Tongue (tissue), 2 donors: ENCODE measurements around the gene VSTM2B. TPM values are rescaled to one million over a fixed set of nuclear protein-coding genes. Genes with fewer than 3 reads are reported as not detected.
"Not testable (repeated sequence)": the region's sequence is repeated elsewhere in the genome, so short reads cannot be mapped to it uniquely, and the experiment has no call there.

ENCODE experiments used
- DNase-seq: peaks from one replicate; pipeline ENCODE4 v3.0.0-alpha.2; 2015
- total RNA-seq: library from RNA; depleted of rRNA; stranded (reverse); fragments of >200 nt; gene quantifications from one replicate; pipeline ENCODE4 v1.2.3, GENCODE V29; 2014

VSTM2B gene
- total RNA-seq, 1 donor from 2014 or later = not detected

- DNase-seq = no peak
These were observed 20.9 kb downstream of the VSTM2B start for GRCh38 chr19:29546583-29547190.

GRCh38 chr19:29547361-29547960 lies 21.7 kb downstream of the VSTM2B start:
- no peak for DNase-seq

DNA sequence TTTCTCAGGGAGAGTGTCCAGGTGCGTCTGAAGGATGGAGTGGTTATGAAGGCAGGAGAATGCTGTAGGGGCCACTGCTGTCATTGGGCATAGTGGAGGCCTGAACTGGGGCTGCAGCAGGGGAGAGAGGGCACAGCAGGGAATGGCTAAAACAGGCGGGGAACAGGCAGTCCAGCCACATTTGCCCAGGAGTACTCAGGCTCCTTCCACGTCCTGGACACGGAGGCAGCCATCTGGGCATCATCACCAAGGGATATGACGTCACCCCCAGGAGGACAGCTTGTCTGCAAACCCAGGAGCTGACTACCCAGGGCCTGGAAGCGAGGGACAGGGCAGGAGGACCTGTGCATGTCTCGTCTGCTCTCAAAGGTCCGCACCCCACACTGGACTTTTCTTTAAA lies 22.2 kb downstream of the VSTM2B start:
- DNase-seq = no peak

DNA sequence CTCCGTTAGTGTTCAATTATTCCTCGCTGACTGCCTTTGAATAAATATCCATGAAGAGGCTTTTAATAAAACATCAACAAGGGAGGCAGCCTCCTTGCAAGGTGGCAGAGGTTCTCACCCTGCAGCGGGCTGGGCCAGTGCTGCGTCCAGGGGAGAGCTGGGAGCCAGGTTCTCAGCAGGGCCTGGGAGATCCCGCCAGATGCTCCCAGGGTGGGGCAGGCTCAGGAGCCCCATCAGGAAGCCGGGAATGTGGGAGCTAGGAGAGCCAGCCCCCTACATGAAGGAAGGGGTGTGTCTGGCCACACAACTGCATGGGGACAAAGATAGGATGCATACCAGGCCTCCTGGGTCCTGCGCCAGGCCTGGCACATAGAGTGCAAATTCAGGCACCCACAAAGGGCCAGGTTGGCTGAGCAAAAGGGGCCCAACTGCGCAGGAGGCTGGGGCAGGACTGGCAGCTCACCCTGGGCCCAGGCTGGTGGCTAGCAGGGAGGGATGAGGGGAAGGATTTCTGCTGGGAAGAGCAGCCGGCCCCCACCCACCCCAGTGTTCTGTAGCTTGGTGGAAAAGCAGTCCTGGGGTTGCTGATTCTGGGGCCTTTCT lies 22.8 kb downstream of the VSTM2B start:
- no peak for DNase-seq

DNA sequence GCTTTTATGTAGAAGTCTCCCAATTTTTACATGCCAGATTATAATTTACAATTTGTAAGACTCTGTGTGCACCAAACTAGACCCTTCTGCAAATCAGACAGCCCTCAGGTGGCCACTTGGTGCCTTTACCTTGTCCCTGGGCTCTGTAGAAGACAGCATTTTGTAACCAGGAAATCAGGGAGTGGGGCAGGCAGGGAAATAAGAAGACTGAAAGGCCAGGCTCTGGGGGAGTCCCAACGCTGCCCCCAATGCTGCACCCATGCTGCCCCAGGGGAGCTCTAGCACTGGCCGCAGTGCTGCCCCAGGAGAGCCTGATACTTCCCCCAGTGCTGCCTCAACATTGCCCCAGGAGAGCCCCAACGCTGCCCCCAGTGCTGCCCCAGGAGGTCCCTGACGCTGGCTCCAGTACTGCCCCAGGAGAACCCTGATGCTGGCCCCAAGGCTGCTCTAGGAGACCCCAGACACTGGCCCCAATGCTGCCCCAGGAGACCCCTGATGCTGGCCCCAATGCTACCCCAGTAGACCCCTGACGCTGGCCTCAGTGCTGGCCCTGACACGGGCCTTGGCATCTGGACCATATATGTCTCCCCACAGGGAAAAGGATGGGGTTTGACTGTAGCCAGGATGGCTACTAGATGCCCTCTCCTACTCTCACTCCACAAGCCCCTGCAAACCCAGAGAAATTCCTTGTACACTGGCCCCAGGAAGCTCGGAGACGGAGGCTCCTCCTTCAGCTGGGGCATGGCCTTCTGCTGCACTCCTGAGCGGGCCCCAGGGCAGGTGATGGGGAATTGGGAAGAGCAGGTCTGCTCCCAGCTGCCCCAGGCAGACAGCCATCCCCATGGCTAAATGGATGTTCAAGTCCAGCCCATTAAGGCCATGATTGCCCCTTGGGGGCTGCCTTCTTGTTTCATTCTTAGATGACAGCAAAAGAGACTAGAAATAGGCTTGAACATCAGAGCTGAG lies 23.6 kb downstream of the VSTM2B start:
- no peak for DNase-seq

DNA sequence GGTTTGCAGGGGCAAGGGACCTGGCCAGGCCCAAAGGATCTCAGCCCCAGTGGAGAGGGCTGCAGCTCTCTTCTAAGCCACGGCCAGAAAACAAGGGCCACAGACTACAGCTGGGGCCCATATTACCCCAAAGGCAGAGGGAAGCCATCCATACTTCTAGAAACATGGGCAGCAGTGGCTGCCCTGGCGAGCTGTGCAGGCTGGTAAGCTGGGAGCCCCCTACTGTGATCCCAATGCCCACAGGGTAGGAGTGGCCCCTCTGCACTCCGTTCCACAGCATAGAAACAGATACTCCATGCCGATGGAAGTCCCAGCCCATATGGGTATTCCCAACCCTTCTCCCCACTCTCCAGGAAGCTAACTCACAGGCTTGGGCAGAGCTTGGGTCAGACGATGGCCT lies 25.1 kb downstream of the VSTM2B start:
- no peak for DNase-seq

- DNase-seq = no peak
These were observed 26.0 kb downstream of the VSTM2B start for GRCh38 chr19:29551774-29552173.

GRCh38 chr19:29552454-29553280 lies 26.9 kb downstream of the VSTM2B start:
- DNase-seq = no peak

DNA sequence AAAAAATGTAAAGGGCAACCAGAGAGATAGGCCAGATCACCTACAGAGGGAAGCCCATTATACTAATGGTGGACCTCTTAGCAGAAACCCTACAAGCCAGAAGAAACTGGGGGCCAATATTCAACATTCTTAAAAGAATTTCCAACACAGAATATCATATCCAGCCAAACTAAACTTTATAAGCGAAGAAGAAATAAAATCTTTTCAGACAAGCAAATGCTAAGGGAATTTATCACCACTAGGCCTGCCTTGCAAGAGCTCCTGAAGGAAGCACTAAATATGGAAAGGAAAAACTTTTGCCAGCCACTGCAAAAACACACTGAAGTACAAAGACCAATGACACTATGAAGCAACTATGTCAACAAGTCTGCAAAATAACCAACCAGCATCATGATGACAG lies 28.4 kb downstream of the VSTM2B start:
- DNase-seq = no peak

DNA sequence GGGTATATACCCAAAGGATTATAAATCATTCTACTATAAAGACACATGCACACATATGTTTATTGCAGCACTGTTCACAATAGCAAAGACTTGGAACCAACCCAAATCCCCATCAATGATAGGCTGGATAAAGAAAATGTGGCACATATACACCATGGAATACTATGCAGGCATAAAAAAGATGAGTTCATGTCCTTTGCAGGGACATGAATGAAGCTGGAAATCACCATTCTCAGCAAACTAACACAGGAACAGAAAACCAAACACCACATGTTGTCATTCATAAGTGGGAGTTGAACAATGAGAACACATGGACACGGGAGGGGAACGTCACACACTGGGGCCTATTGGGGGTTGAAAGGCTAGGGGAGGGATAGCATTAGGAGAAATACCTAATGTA lies 33.3 kb downstream of the VSTM2B start:
- not testable (repeated sequence) for DNase-seq

DNA sequence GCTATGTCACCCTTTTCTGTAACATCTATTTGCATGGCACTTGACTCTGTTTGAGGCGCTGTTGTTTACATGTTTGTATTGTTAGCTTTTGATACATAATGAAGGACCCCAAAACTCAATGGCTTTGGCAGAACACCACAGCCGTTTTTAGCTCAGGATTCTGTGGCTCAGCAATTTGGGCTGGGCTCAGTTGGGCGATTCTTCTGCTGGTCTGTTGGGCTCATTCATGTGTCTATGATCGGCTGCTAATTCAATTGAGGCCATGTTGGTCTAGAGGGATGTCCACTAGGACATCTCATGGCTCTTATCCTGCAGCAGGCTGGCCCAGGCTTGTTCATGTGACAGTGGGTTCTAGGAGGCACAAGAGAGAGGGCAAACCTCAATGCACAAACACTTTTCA lies 33.9 kb downstream of the VSTM2B start:
- DNase-seq = no peak

GRCh38 chr19:29560313-29561075 lies 34.7 kb downstream of the VSTM2B start:
- no peak for DNase-seq

GRCh38 chr19:29561601-29562000 lies 35.8 kb downstream of the VSTM2B start:
- no peak for DNase-seq

DNA sequence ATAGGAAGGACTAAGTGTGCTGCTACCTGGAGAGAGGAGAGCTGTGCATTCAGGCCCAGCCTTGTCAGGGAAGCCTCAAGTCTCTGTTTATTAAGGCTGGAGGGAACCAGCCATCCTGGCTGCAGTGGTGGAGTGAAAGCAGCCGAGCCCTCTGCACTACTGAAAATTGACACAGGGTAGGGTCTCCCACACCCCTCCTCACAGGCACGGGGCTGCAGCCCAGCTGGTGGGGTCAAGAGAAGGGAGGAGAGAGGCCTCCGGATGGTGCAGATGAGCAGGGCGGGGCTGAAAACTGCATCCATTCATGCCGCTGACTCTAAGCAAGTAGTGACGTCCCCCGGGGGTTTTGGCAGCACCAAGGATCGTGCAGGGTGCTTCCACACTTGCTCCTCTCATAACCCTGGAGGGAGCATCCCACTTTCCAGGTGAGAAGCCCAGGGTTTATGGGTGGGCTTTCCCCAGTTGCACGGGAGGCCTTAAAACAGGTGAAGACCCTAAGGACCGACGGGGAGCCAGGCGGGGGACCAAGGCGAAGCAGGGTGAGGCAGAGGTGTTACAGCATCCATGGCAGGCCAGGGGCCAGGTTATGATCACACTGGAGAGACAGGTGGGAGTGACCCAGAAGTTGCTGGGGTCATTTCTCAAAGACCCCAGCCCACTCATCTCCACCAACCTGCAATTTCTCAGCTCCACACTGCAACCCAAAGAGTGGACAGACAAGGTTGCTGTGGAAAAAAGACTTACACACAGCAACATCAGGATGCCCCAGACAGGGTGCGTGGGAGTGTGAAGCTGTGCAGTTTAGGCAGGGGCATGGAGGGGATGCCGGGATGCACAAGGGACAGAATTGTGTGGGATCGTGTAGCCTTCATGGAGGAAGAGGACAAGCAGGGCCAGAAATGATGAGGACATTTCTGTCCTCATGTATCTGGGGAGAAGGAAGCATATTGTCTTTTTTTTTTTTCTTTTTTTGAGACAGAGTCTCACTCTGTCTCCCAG lies 36.8 kb downstream of the VSTM2B start:
- no peak for DNase-seq

- no peak for DNase-seq
These were observed 37.8 kb downstream of the VSTM2B start for GRCh38 chr19:29563486-29564101.

DNA sequence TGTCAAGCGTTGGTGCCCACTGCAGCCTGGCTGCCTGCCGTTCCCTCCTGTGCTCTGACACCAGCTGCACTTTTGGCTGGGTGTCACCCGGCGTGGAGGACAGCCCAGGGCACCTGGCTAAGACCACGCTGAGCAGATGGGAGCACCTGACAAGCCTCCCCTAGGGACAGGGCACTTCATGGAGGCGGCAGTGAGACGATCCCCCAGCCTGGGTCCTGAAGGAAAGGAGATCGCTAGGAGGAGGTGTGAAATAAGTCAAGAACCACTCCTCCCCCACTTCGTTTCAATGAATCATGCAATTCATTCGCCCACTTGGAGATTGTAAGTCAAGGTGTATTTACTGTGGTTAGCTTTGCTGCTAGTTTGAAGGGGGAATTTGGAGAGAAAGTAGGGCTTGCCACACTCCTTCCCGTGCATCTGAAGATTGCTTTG lies 38.8 kb downstream of the VSTM2B start:
- DNase-seq = no peak

DNA sequence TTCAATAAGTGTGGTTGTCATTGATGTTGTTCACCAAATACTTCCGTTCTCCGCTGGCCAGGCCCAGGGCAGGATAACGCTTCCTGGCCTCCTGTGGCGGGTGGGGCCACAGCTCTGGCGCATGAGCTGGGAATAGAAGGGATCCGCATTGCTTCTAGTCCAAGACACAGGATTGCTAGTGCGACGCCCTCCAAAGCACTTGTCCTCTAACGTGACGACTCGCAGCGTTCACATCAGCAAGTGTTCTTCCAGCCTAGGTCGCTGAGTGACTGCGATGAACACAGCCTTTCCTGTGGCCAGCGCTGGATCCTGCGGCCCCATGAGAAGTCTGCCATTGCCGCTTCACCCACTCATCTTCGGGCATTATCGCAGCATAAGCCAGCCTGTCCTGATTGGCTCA lies 39.4 kb downstream of the VSTM2B start:
- DNase-seq = no peak

- no peak for DNase-seq
These were observed 40.8 kb downstream of the VSTM2B start for GRCh38 chr19:29566496-29567054.

DNA sequence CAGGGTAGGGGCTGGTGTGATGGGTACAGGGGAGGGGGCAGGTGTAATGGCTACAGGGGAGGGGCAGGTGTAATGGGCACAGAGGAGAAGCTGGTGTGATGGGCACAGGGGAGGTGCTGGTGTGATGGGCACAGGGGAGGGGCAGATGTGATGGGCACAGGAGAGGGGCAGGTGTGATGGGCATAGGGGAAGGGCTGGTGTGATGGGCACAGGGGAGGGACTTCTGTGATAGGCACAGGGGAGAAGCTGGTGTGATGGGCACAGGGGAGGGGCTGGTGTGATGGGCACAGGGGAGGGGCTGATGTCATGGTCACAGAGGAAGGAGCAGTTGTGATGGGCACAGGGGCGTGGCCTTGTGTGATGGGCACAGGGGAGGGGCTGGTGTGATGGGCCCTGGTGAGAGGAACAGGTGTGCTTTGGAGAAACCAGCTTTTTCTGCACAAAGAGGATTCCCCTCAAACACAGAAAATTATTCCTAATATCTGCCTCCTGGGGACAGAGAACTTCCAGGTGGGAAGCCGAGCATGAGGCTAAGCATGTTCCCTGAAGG lies 41.6 kb downstream of the VSTM2B start:
- no peak for DNase-seq
